Liver (tissue), 3 donors: ENCODE data around the gene CEP120.
A peak's percentile ranks its signal among the peaks of the same experiment; 100 is the strongest.

Experiments
- HNF4A ChIP-seq, 2 donors: conservative IDR thresholded peaks; 2 replicates each; pipeline ENCODE4 v1.6.1; 2016; ENCODE audit warnings: antibody characterized with exemption in 2 of 2, mild to moderate bottlenecking in 2 of 2
- RAD21 ChIP-seq, 2 donors: IDR thresholded peaks; 2 replicates each; pipeline ENCODE4 v1.6.1; 2016; ENCODE audit warnings: antibody characterized with exemption in 2 of 2, mild to moderate bottlenecking in 2 of 2
- TF ChIP-seq, protein P1 (sequence below): fragments of 150-350 bp; IDR thresholded peaks from 2 replicates; pipeline ENCODE4 v1.5.1; 2017; ENCODE audit warnings: improper control_type of control experiment, low read depth, low read length; ENCODE audit not compliant: missing input control
- TF ChIP-seq, protein P2 (sequence below): IDR thresholded peaks from 2 replicates; pipeline ENCODE4 v1.6.1; 2016; ENCODE audit warnings: antibody characterized with exemption
- TF ChIP-seq, protein P3 (sequence below): IDR thresholded peaks from 2 replicates; pipeline ENCODE4 v1.6.1; 2016; ENCODE audit warnings: antibody characterized with exemption, mild to moderate bottlenecking
- donor health status: healthy.
- donor health status: healthy.

DNA sequence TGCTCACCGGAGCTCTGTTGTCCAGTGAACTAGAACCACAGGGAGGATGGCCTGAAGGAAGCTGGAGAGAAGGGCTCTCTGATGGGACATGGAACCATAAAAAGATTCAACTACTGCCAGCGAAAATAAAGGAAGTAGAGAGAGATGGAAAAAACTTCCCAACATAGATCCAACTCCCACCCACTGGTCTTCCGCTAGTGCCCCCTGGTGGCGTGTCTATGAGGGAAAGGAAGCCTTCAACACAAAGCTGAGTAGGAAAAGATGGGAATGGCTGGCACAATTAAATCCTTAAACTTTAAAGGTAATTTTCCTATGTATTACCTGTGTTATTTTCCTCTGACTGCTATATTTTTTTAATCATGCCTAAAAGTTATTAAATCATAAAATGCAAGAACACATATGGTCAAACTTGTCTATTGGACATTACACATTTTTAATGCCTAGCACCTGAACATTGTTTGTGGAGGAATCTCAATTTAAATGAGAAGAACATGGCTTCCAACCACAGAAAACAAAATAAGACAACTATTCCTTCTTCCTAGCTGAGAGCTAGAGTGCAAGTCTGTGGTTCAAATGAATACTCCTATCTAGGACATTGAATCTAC is 51.5 kb downstream of the CEP120 start:
- TF ChIP-seq, protein P1, sequence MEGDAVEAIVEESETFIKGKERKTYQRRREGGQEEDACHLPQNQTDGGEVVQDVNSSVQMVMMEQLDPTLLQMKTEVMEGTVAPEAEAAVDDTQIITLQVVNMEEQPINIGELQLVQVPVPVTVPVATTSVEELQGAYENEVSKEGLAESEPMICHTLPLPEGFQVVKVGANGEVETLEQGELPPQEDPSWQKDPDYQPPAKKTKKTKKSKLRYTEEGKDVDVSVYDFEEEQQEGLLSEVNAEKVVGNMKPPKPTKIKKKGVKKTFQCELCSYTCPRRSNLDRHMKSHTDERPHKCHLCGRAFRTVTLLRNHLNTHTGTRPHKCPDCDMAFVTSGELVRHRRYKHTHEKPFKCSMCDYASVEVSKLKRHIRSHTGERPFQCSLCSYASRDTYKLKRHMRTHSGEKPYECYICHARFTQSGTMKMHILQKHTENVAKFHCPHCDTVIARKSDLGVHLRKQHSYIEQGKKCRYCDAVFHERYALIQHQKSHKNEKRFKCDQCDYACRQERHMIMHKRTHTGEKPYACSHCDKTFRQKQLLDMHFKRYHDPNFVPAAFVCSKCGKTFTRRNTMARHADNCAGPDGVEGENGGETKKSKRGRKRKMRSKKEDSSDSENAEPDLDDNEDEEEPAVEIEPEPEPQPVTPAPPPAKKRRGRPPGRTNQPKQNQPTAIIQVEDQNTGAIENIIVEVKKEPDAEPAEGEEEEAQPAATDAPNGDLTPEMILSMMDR = peak; percentile 29
- TF ChIP-seq, protein P2, sequence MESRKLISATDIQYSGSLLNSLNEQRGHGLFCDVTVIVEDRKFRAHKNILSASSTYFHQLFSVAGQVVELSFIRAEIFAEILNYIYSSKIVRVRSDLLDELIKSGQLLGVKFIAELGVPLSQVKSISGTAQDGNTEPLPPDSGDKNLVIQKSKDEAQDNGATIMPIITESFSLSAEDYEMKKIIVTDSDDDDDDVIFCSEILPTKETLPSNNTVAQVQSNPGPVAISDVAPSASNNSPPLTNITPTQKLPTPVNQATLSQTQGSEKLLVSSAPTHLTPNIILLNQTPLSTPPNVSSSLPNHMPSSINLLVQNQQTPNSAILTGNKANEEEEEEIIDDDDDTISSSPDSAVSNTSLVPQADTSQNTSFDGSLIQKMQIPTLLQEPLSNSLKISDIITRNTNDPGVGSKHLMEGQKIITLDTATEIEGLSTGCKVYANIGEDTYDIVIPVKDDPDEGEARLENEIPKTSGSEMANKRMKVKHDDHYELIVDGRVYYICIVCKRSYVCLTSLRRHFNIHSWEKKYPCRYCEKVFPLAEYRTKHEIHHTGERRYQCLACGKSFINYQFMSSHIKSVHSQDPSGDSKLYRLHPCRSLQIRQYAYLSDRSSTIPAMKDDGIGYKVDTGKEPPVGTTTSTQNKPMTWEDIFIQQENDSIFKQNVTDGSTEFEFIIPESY = no peak
- TF ChIP-seq RAD21 (IDR thresholded peaks at IDR 0.05) (peak; percentile 26 to 69), HNF4A (conservative IDR thresholded peaks at IDR 0.05) (no peak)
- TF ChIP-seq, protein P3, sequence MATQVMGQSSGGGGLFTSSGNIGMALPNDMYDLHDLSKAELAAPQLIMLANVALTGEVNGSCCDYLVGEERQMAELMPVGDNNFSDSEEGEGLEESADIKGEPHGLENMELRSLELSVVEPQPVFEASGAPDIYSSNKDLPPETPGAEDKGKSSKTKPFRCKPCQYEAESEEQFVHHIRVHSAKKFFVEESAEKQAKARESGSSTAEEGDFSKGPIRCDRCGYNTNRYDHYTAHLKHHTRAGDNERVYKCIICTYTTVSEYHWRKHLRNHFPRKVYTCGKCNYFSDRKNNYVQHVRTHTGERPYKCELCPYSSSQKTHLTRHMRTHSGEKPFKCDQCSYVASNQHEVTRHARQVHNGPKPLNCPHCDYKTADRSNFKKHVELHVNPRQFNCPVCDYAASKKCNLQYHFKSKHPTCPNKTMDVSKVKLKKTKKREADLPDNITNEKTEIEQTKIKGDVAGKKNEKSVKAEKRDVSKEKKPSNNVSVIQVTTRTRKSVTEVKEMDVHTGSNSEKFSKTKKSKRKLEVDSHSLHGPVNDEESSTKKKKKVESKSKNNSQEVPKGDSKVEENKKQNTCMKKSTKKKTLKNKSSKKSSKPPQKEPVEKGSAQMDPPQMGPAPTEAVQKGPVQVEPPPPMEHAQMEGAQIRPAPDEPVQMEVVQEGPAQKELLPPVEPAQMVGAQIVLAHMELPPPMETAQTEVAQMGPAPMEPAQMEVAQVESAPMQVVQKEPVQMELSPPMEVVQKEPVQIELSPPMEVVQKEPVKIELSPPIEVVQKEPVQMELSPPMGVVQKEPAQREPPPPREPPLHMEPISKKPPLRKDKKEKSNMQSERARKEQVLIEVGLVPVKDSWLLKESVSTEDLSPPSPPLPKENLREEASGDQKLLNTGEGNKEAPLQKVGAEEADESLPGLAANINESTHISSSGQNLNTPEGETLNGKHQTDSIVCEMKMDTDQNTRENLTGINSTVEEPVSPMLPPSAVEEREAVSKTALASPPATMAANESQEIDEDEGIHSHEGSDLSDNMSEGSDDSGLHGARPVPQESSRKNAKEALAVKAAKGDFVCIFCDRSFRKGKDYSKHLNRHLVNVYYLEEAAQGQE = no peak
